Neuronal stem cell (in vitro differentiated cells): ENCODE results near the gene GLCCI1.

ENCODE experiments used
- DNase-seq: peaks from one replicate; pipeline ENCODE4 v3.0.0-alpha.2; 2013; ENCODE audit warnings: low spot score
- H2AFZ ChIP-seq: one replicate; pipeline ENCODE4 v1.6.1; 2013; ENCODE audit warnings: mild to moderate bottlenecking, low read length, inconsistent platforms
- H2AK5ac ChIP-seq: 2 replicates; pipeline ENCODE4 v1.6.1; 2013; ENCODE audit warnings: low read depth, mild to moderate bottlenecking, inconsistent platforms, low read length, moderate library complexity, mixed read lengths
- H2BK120ac ChIP-seq: 2 replicates; pipeline ENCODE4 v1.6.1; 2013; ENCODE audit warnings: low read depth, mild to moderate bottlenecking, inconsistent platforms, low read length, moderate library complexity, mixed read lengths
- H2BK12ac ChIP-seq: one replicate; pipeline ENCODE4 v1.6.1; 2013; ENCODE audit warnings: low read length, inconsistent platforms
- H2BK15ac ChIP-seq: 2 replicates; pipeline ENCODE4 v1.6.1; 2013; ENCODE audit warnings: mild to moderate bottlenecking, low read length, inconsistent platforms, mixed read lengths
- H2BK5ac ChIP-seq: one replicate; pipeline ENCODE4 v1.6.1; 2013; ENCODE audit warnings: inconsistent platforms, mild to moderate bottlenecking, low read length, moderate library complexity
- H3K14ac ChIP-seq: one replicate; pipeline ENCODE4 v1.6.1; 2013; ENCODE audit warnings: low read length, inconsistent platforms
- H3K18ac ChIP-seq: 2 replicates; pipeline ENCODE4 v1.6.1; 2013; ENCODE audit warnings: low read length, inconsistent platforms
- H3K23ac ChIP-seq: 2 replicates; pipeline ENCODE4 v1.6.1; 2013; ENCODE audit warnings: low read depth, mild to moderate bottlenecking, mixed read lengths, low read length, inconsistent platforms; ENCODE audit not compliant: poor library complexity
- H3K27ac ChIP-seq: replicated peaks from 3 replicates; pipeline ENCODE4 v1.5.1; 2013; ENCODE audit warnings: low read length, inconsistent platforms
- H3K27me3 ChIP-seq, 3 experiments: 2 replicates each; pipeline ENCODE4 v1.6.1; 2013; ENCODE audit warnings: low read length in 3 of 3, mild to moderate bottlenecking in 2 of 3, inconsistent platforms in 1 of 3, low read depth in 1 of 3, mixed read lengths in 1 of 3, moderate library complexity in 1 of 3; ENCODE audit not compliant: control insufficient read depth in 3 of 3, insufficient read depth in 3 of 3
- H3K36me3 ChIP-seq, 2 donors: replicated peaks in 1 of 2; 2 replicates each; pipeline ENCODE4 v1.6.1; 2013; ENCODE audit warnings: low read length in 2 of 2; ENCODE audit not compliant: control insufficient read depth in 2 of 2, insufficient read depth in 2 of 2
- H3K4ac ChIP-seq: 2 replicates; pipeline ENCODE4 v1.6.1; 2013; ENCODE audit warnings: inconsistent platforms, mild to moderate bottlenecking, low read length, moderate library complexity
- H3K4me1 ChIP-seq, 2 donors: 1 replicate in 1 of 2; 2 replicates in 1 of 2; pipeline ENCODE4 v1.6.1; 2013; ENCODE audit warnings: low read length in 2 of 2, low read depth in 1 of 2; ENCODE audit not compliant: control insufficient read depth in 2 of 2, insufficient read depth in 1 of 2
- H3K4me2 ChIP-seq: one replicate; pipeline ENCODE4 v1.6.1; 2013; ENCODE audit warnings: mild to moderate bottlenecking, low read length, inconsistent platforms; ENCODE audit not compliant: insufficient read depth, poor library complexity, severe bottlenecking
- H3K4me3 ChIP-seq, 2 donors: 2 replicates each; pipeline ENCODE4 v1.5.1; 2013; ENCODE audit warnings: low read length in 2 of 2, mild to moderate bottlenecking in 2 of 2, inconsistent platforms in 1 of 2, moderate library complexity in 1 of 2
- H3K79me1 ChIP-seq: one replicate; pipeline ENCODE4 v1.6.1; 2013; ENCODE audit warnings: low read depth, mild to moderate bottlenecking, inconsistent platforms, low read length, moderate library complexity
- H3K9ac ChIP-seq: one replicate; pipeline ENCODE4 v1.6.1; 2013; ENCODE audit warnings: mild to moderate bottlenecking, low read depth, low read length, inconsistent platforms; ENCODE audit not compliant: poor library complexity
- H3K9me3 ChIP-seq, 2 donors: replicated peaks in 1 of 2; 2 replicates each; pipeline versions ENCODE3 to v1.6.1; 2013; ENCODE audit warnings: low read length in 2 of 2, mild to moderate bottlenecking in 2 of 2, inconsistent platforms in 1 of 2, low read depth in 1 of 2, mixed read lengths in 1 of 2, moderate library complexity in 1 of 2; ENCODE audit not compliant: control insufficient read depth in 2 of 2, insufficient read depth in 1 of 2
- H4K8ac ChIP-seq: one replicate; pipeline ENCODE4 v1.6.1; 2013; ENCODE audit warnings: low read depth, mild to moderate bottlenecking, inconsistent platforms, low read length, moderate library complexity
- H4K91ac ChIP-seq: one replicate; pipeline ENCODE4 v1.6.1; 2013; ENCODE audit warnings: low read length, low read depth, mild to moderate bottlenecking, inconsistent platforms; ENCODE audit not compliant: poor library complexity
- WGBS, 2 donors: extraction: QIAGEN DNeasy Blood & Tissue Kit; methylation state at CpG; one replicate each; pipeline ENCODE4 v1.1.7; 2013; ENCODE audit warnings: missing lambda C conversion rate in 2 of 2, mixed read lengths in 1 of 2; ENCODE audit not compliant: insufficient read length in 2 of 2, insufficient replicate concordance in 1 of 2; ENCODE audit errors: extremely low coverage in 2 of 2; 5-methylcytosine and 5-hydroxymethylcytosine counted together

Gene GLCCI1

GRCh38 chr7:7921830-7922229 lies 46.8 kb upstream of the GLCCI1 start:
- Histone ChIP-seq H3K4me3 (no peak overlapping the region), H3K27me3 (no peaks in the 10 kb centered on the region), H2BK5ac (no peak overlapping the region), H3K36me3 (no peaks in the 10 kb centered on the region), H3K4me2 (no peak overlapping the region), H3K27ac (no peak overlapping the region), H3K79me1 (no peaks in the 10 kb centered on the region), H2BK15ac (no peak overlapping the region), H4K91ac (no peak overlapping the region), H3K9ac (no peak overlapping the region), H3K9me3 (no peaks in the 10 kb centered on the region), H3K4me1 (peaks cover 6 to 10% of the 10 kb centered on the region in 2 donors), H2AFZ (no peak overlapping the region), H3K18ac (no peak overlapping the region), H2BK12ac (no peak overlapping the region), H3K23ac (no peak overlapping the region), H2BK120ac (no peak overlapping the region), H3K14ac (no peak overlapping the region), H2AK5ac (no peak overlapping the region), H4K8ac (no peak overlapping the region), H3K4ac (no peak overlapping the region)
- no peak for DNase-seq

- Histone ChIP-seq H3K36me3 (no peaks in the 10 kb centered on the region), H2AK5ac (no peak overlapping the region), H3K27me3 (no peaks in the 10 kb centered on the region), H3K4me2 (no peak overlapping the region), H3K4me1 (peaks cover 6 to 10% of the 10 kb centered on the region in 2 donors), H2BK15ac (no peak overlapping the region), H3K4me3 (no peak overlapping the region), H4K8ac (no peak overlapping the region), H3K27ac (no peak overlapping the region), H2AFZ (peak overlapping the region; percentile 25), H2BK12ac (no peak overlapping the region), H3K79me1 (no peaks in the 10 kb centered on the region), H2BK5ac (no peak overlapping the region), H3K14ac (no peak overlapping the region), H3K9me3 (no peaks in the 10 kb centered on the region), H3K4ac (no peak overlapping the region), H4K91ac (no peak overlapping the region), H2BK120ac (no peak overlapping the region), H3K18ac (no peak overlapping the region), H3K23ac (no peak overlapping the region), H3K9ac (no peak overlapping the region)
- no CpG with 5 or more reads among the region's 7 CpGs for WGBS, 2 donors
- DNase-seq: no peak
Observed at GRCh38 chr7:7922684-7923385, 45.8 kb upstream of the GLCCI1 start.

GRCh38 chr7:7923818-7924217 lies 44.8 kb upstream of the GLCCI1 start:
- Histone ChIP-seq H3K23ac (no peak overlapping the region), H3K4me3 (no peak overlapping the region), H3K27me3 (no peaks in the 10 kb centered on the region), H2BK120ac (no peak overlapping the region), H3K4me2 (no peak overlapping the region), H2BK12ac (no peak overlapping the region), H3K14ac (no peak overlapping the region), H3K79me1 (no peaks in the 10 kb centered on the region), H3K9ac (no peak overlapping the region), H2AFZ (no peak overlapping the region), H2BK15ac (no peak overlapping the region), H3K4me1 (peaks cover 6 to 10% of the 10 kb centered on the region in 2 donors), H4K91ac (no peak overlapping the region), H2BK5ac (no peak overlapping the region), H3K18ac (no peak overlapping the region), H3K36me3 (no peaks in the 10 kb centered on the region), H3K4ac (no peak overlapping the region), H3K27ac (no peak overlapping the region), H2AK5ac (no peak overlapping the region), H4K8ac (no peak overlapping the region), H3K9me3 (no peaks in the 10 kb centered on the region)
- DNase-seq: no peak
- WGBS, 2 donors: no CpG with 5 or more reads among the region's 1 CpG

GRCh38 chr7:7924303-7924702 lies 44.3 kb upstream of the GLCCI1 start:
- Histone ChIP-seq H3K4me2 (no peak overlapping the region), H2BK5ac (no peak overlapping the region), H3K27me3 (no peaks in the 10 kb centered on the region), H3K4me1 (peaks cover 6 to 10% of the 10 kb centered on the region in 2 donors), H3K9me3 (no peaks in the 10 kb centered on the region), H3K4ac (no peak overlapping the region), H3K18ac (no peak overlapping the region), H2BK12ac (no peak overlapping the region), H2BK15ac (no peak overlapping the region), H3K23ac (no peak overlapping the region), H4K8ac (no peak overlapping the region), H2AFZ (no peak overlapping the region), H3K27ac (no peak overlapping the region), H3K36me3 (no peaks in the 10 kb centered on the region), H4K91ac (no peak overlapping the region), H3K4me3 (no peak overlapping the region), H2AK5ac (no peak overlapping the region), H2BK120ac (no peak overlapping the region), H3K14ac (no peak overlapping the region), H3K9ac (no peak overlapping the region), H3K79me1 (no peaks in the 10 kb centered on the region)
- no peak for DNase-seq
